GM21723 (cell line): Measurements from ENCODE around the gene WDR54.

Experiments used
- ATAC-seq: cut with Tn5 transposase; IDR thresholded peaks from one replicate; pipeline ENCODE4 v1.9.1; 2021; ENCODE audit warnings: mild to moderate bottlenecking, moderate library complexity; ENCODE audit not compliant: unreplicated experiment

WDR54 gene, protein sequence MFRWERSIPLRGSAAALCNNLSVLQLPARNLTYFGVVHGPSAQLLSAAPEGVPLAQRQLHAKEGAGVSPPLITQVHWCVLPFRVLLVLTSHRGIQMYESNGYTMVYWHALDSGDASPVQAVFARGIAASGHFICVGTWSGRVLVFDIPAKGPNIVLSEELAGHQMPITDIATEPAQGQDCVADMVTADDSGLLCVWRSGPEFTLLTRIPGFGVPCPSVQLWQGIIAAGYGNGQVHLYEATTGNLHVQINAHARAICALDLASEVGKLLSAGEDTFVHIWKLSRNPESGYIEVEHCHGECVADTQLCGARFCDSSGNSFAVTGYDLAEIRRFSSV

GRCh38 chr2:74421221-74421870, at the start of gene WDR54, which contains the start of gene C2orf81:
WDR54 (plus strand) TSS chr2:74421730; CDS start chr2:74422154, 424 bp downstream.
C2orf81 (minus strand) TSS chr2:74421619; CDS start chr2:74421560, 59 bp downstream.
- ATAC-seq = peak; percentile 93

DNA sequence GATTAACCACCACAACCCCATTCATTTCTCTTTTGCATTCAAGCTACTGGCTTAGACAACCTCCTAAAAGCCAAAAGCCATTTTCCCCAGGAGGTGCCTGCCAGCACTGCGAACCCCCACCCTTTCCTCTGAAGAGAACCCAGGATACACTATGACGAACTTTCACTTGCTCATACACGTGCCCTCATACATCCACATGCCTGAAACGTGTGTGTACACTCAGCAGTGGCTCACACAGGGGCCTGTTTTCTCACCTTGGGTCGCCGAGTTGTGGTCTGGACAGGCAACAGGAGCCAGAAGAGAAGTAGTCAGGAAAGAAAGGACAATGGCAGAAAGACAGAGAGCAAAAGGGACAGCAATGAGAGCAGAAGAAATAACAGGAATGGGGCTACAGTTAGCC, 48.9 kb upstream of the WDR54 start:
- ATAC-seq = no peak

GRCh38 chr2:74373221-74373676, 48.3 kb upstream of the WDR54 start:
- ATAC-seq = no peak

DNA sequence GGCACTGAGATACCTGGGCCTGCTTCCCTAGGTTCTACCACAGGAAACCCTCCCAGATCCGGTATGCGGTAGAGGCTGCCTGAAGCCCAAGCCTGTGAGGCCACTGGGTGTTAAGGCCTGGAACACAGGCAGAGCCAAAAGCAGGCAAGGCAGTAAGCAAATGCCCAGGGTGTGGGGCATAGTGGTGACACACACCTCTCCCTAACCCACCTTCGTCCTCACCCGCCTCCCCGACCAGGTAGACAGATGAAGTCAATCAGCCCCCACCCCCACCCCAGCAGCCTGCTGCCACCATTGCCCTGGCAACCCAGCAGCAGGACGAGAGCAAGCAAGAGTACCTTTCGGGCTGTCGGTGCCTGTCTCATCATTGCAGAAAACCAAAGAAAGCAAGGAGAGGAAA, 47.5 kb upstream of the WDR54 start:
- no peak for ATAC-seq

DNA sequence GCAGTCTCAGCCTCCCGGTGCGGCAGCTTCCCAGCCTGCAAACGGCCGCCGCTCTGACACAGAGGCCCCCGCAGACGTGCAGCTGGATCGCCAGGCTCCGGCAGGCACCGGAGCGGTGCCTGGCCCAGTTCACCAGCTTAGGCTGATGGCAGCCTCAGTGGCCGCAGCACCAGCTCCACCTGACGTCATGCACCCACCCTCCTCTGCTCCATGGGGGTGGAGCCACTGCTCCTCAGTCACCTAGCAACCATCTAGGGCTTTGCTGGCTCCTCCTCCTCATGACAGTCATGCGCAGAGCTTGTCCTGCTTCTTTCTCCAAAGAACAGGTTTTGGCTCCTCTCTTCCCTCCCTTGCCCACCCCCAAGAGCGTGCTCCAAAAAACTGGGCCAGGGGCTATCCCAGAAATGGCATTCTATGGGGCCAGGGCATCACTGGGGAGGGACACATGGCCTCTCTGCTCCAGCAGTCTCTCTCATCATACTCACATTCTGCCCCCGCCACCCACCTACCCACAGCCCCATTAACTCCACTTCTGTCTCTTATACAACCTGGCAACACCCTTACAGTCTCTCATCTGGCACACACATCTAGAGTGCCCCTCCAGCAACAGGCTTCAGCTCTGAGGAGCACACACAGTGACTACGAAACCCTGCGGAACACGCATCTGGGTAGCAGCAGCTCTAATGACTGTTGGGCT, 46.9 kb upstream of the WDR54 start:
- no peak for ATAC-seq

GRCh38 chr2:74375838-74376237, 45.7 kb upstream of the WDR54 start:
- ATAC-seq = no peak

DNA sequence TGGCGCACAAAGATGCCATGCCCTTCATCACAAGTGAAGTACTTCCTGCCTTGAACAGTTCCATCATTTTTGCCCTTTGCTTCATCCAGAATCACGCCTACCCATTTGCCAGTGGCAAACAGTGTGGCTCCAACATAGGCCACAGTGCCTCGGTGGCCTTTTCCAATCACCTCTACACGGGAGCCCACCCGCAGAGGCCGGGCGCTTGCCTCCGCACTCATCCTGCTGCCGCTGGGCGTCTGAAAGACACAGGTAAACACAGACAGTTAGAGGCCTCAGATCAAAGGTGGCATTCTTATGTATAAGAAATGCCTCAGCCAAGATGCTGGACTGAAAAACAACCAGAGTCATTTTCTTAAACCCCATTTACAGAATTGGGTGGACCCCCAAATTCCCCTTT, 43.5 kb upstream of the WDR54 start:
- ATAC-seq = no peak

DNA sequence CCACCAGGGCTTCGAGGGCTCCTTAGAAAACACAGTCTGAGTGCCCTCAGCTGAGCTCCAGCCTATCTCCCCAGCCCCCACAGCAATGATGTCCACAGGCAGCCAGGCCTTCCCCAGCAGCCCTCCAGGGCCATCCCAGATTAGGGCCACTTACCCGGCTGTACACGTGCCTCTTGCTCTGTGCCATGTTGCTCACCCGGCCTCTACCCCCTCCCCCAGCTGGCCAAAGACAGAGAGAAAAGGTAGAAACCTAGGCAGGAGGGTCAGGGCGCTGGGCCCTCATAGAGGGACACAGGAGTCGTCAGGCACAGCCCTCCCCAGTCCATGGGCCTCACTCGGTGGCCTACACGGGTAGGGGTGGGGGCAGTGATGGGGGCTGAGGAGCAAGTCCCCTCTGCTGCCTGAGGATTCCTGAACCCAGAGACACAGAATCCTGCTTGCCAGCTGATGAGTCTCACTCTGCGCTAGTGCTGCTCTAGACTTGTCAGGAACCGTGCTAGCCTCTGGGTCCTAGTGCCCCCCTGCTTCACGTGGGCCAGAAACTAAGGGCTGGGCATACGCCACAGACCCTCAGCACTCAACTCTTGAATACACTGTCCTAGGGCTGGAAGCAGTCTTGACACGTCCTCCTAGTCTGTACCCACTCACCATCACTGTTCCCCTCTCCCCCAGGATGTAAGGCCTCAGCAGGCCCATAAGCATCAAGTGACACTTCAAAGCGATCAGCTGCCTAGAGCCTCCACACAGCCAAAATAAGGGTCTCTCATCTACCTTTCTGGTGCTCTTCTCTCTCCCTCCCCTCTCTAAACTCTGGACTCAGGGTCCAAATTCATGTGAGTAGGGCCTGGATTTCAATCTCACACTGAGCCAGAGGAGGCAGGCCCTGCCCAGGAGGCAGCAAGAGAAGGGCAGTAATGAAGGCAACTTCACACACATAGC, 41.4 kb upstream of the WDR54 start, which contains the start of gene DCTN1:
TSS of gene DCTN1 (minus strand) at position 461 of the 939 bp plus-strand sequence. CDS start at position 187, 274 bp downstream.
- peak; percentile 57 for ATAC-seq

DNA sequence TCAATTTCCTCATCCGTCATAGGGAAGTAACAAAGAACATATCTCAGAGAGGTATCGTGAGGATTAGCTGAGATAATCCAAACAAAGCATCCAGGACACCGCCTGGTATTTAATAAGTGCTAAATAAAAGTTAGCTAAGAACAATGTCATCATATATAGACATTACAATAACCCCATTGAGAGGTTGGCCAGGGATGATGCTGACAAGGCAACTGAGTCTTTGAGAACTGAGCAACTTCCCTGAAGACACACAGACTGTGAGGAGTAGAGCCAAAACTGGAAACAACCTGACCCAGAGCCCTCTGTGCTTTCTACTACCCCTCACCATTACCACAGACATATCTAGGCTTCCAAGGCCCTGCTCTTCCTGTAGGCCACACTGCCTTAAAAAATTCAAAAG, 39.8 kb upstream of the WDR54 start:
- ATAC-seq = no peak

DNA sequence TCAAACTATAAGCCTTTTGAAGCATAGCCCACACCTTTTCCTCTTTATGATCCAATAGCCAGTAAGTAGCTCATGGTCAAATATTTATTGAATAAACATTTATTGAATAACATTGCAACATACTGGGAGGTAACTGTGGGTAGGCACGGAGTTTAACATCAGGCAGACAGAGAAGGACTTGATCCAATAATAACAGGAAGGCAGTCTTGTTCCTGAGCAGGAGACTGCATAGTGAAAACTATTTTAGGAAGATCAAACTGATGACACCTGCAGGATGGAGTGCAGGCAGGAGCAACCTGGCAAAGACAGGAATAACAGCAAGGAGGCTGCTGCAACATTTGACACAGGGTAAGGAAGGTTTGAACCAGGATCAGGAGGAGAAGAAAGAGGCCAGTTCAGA, 38.3 kb upstream of the WDR54 start:
- no peak for ATAC-seq

DNA sequence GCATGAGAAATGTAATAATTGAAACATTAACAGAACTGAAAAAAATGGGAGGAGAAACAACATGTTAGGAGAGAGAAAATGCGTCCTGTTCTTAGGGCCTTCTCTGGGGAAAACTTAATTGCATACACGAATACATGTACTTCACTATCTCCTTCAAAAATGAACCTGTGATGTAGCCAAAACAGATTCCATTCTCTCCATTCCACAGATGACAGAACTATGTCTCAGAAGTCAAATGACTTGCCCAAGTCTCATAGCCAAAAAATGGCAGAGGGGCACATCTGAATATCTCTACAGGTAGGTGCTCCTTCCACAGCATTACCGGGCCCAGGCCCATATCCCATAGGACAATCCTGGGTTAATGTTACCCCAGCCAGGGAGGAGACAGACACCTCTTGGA, 37.5 kb upstream of the WDR54 start:
- ATAC-seq = no peak

DNA sequence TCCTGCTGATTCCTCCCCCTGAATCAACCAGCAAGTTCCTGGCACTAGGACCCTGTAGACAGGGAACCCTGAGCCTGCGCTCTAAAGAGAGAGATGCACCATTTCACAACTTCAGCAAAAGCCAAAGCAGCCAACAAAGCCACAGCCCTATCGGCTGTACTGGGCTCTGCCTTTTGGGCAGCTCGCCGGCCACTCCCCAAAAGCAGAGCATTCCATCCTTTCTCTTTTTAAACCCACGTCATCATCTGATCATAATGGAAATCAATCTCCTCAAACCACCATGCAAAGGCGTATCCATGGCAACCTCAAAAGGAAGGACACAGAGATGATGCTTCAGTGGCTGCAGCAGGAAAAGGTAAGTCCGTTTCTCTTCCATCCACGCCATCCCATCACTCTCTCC, 36.1 kb upstream of the WDR54 start:
- no peak for ATAC-seq

DNA sequence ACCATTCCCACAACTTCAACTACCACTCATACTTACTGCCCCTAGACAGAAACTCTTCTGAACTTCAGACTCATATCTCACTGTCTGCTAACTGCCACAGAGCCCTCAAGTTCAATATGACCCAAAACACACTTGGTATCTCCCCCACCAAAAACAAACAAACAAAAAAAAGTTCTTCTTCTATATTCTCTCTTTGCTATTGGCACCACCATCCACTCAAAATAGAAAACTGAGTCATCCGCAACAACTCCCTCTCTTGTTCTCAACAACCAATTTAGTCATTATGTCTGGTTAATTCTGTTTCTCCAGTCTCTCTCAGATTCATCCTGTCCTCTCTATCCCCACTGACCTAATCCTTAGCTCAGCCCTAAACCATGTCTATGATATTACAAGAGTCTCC, 34.2 kb upstream of the WDR54 start:
- ATAC-seq = no peak

DNA sequence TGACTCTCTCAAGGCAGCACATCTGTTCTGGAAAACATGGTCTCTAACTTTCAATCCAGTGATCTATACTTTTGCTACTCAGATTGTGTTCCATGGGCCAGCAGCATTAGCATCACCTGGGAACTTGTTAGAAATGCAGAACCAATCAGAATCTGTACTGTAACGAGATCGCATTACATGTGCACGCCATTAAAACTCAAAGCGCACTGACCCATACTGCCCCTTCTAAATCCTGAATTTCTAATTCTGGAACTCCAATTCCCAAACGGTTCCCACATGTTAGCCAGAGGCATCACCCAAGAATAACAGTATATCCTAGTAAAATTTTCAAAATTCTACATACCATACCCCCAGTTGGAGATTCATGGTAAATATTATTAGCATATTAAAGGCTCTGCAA, 30.9 kb upstream of the WDR54 start:
- no peak for ATAC-seq

GRCh38 chr2:74391209-74391579, 30.3 kb upstream of the WDR54 start:
- ATAC-seq = no peak

GRCh38 chr2:74391580-74392448, 29.7 kb upstream of the WDR54 start:
- ATAC-seq = peak; percentile 70

DNA sequence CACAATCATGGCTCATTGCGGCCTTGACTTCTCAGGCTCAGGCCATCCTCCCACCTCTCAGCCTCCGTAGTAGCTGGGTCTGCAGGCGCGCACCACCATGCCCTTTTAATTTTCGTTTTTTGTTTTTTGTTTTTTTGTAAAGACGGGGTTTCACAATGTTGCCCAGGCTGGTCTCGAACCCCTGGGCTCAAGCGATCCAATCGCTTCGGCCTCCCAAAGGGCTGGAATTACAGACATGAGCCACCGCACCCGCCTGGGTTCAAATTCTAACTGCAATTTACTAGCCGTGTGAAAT, 29.1 kb upstream of the WDR54 start:
- no peak for ATAC-seq

DNA sequence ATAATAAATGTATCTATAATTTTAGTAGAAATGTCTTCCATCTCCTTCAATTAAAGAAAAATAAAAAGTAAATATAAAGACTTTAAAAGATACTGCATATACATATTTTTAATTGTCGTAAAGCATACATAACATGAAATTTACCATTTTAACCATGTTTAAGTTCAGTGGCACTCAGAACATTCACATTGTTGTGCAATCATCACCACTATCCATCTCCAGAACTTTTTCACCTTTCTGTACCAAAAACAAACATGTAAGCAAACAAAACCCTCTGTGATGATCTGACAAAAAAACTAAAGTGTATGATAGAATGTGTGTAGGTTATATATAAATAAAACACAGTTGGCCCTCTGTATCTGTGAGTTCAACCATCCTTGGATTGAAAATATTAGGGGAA, 28.0 kb upstream of the WDR54 start:
- ATAC-seq = no peak

DNA sequence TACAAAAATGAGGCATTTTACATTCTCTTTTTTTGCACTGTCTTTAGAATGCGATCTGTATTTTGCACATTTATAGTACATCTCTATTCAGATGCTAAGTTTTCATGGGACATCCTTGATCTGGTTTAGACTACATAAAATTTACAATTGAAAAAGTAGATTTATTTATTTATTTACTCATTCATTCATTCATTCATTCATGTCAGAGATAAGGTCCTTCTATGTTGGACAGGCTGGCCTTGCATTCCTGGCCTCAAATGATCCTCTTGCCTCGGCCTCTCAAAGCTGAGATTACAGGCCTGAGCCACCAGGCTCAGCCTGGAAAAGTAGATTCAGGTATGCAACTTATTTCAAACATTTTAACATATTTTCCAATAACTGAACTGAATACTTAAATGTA, 25.4 kb upstream of the WDR54 start:
- ATAC-seq = no peak

GRCh38 chr2:74399785-74400184, 21.7 kb upstream of the WDR54 start:
- ATAC-seq = no peak
